Measurements from ENCODE around the gene KCTD10. TPM values are rescaled to one million over a fixed set of nuclear protein-coding genes. Genes with fewer than 3 reads are reported as not detected.

KCTD10 gene
- total and polyA plus RNA-seq, 4 donors, result 4.2 to 20.1 (median 9.9) TPM

GRCh38 chr12:109488051-109488665, 11.1 kb upstream of the KCTD10 start:
- no peaks in the 10 kb centered on the region for H3K9me3 ChIP-seq (ENCODE audit: control insufficient read depth in 4 of 4, low read length in 3 of 4)
- H3K36me3 ChIP-seq (ENCODE audit: control insufficient read depth in 4 of 4, insufficient read depth in 3 of 4, low read depth in 1 of 4, low read length in 3 of 4), result peaks cover 19 to 96% (median 77%) of the 10 kb centered on the region in 4 donors
- H3K27me3 ChIP-seq (ENCODE audit: control insufficient read depth in 4 of 4, insufficient read depth in 4 of 4, low read length in 3 of 4), result no peaks in the 10 kb centered on the region
- no peak overlapping the region for H3K4me3 ChIP-seq (ENCODE audit: low read depth in 1 of 3, low read length in 3 of 3)
- H3K4me1 ChIP-seq (ENCODE audit: control insufficient read depth in 4 of 4, insufficient read depth in 4 of 4, low read length in 3 of 4), result no peaks in the 10 kb centered on the region
- H3K27ac ChIP-seq (ENCODE audit: low read depth in 1 of 2, low read length in 2 of 2), result no peak overlapping the region
- no peak overlapping the region for H3K9ac ChIP-seq (ENCODE audit: low read depth in 1 of 2, low read length in 2 of 2)
- no peak for TF ChIP-seq EGR1 (IDR thresholded peaks at IDR 0.05; ENCODE audit: low read depth in 2 of 2)
- no peak for TF ChIP-seq ATF3 (IDR thresholded peaks at IDR 0.05)
- TF ChIP-seq ZBTB33 (IDR thresholded peaks at IDR 0.05), result no peak
- no peak for TF ChIP-seq CTCF (IDR thresholded peaks at IDR 0.05; ENCODE audit: low read depth, low read length, missing input control)
- TF ChIP-seq MAX (IDR thresholded peaks at IDR 0.05), result no peak
- TF ChIP-seq FOXA1 (IDR thresholded peaks at IDR 0.05), result no peak
- no peak for TF ChIP-seq FOXA2 (IDR thresholded peaks at IDR 0.05)
- no peak for TF ChIP-seq HNF4G (IDR thresholded peaks at IDR 0.05)
- 88% methylated on average over 7 of the region's 7 CpGs for WGBS
- no peak for DNase-seq (ENCODE audit: low spot score)

- H3K4me1 ChIP-seq (ENCODE audit: control insufficient read depth in 4 of 4, insufficient read depth in 4 of 4, low read length in 3 of 4), result no peaks in the 10 kb centered on the region
- peaks cover 18 to 94% (median 77%) of the 10 kb centered on the region in 4 donors for H3K36me3 ChIP-seq (ENCODE audit: control insufficient read depth in 4 of 4, insufficient read depth in 3 of 4, low read depth in 1 of 4, low read length in 3 of 4)
- TF ChIP-seq ATF3 (IDR thresholded peaks at IDR 0.05), result no peak
- TF ChIP-seq SP1 (IDR thresholded peaks at IDR 0.05), result no peak
- no peak for TF ChIP-seq HNF4G (IDR thresholded peaks at IDR 0.05)
- TF ChIP-seq ZBTB33 (IDR thresholded peaks at IDR 0.05), result no peak
- no peak overlapping the region for H3K27ac ChIP-seq (ENCODE audit: low read depth in 1 of 2, low read length in 2 of 2)
- 94% methylated on average over 9 of the region's 9 CpGs for WGBS
- no peak overlapping the region for H3K9ac ChIP-seq (ENCODE audit: low read depth in 1 of 2, low read length in 2 of 2)
- H3K9me3 ChIP-seq (ENCODE audit: control insufficient read depth in 4 of 4, low read length in 3 of 4), result no peaks in the 10 kb centered on the region
- H3K27me3 ChIP-seq (ENCODE audit: control insufficient read depth in 4 of 4, insufficient read depth in 4 of 4, low read length in 3 of 4), result no peaks in the 10 kb centered on the region
- no peak overlapping the region for H3K4me3 ChIP-seq (ENCODE audit: low read depth in 1 of 3, low read length in 3 of 3)
- no peak for DNase-seq (ENCODE audit: low spot score)
Measured at GRCh38 chr12:109487181-109488050, 10.3 kb upstream of the KCTD10 start.
